ENCODE data around the gene ZSWIM2. TPM values are rescaled to one million over a fixed set of nuclear protein-coding genes. Genes with fewer than 3 reads are reported as not detected.

Gene ZSWIM2
- total RNA-seq, 1 donor = not detected

DNA sequence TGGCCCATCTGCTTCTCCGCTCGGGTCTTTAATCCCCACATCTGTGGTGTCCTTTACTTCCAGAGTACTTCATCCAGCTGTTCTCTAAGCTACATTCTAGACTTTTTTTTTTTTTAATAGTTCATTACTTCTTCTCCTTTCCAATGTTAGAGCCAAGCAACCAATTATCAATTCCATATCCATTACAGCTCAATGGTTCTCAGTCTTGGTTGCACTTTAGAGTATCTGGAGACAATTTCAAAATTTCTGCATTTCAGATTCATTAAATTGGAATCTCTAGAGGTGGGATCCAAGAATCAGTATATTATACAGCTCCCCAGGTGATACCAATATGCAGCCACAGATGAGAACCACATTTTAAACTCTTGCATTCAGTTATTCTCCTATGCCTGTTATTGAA is 43.9 kb upstream of the ZSWIM2 start:
- no peak for DNase-seq (ENCODE audit: insufficient read length, low spot score, missing footprints)
- no peak overlapping the region for H3K4me3 ChIP-seq (ENCODE audit: insufficient read depth, low read length)
- no peak overlapping the region for H3K4me2 ChIP-seq (ENCODE audit: insufficient read depth, low read length)
- no peaks in the 10 kb centered on the region for H3K79me2 ChIP-seq (ENCODE audit: insufficient read depth, low read length)
- H2AFZ ChIP-seq (ENCODE audit: low read length) = no peak overlapping the region
- TF ChIP-seq CTCF (IDR thresholded peaks at IDR 0.05; ENCODE audit: extremely low read depth, low read depth, low read length) = no peak
- H3K36me3 ChIP-seq (ENCODE audit: insufficient read depth, low read length) = no peaks in the 10 kb centered on the region
- no peaks in the 10 kb centered on the region for H4K20me1 ChIP-seq (ENCODE audit: insufficient read depth, low read length)
- no peak overlapping the region for H3K27ac ChIP-seq (ENCODE audit: low read depth, low read length)
- H3K4me1 ChIP-seq (ENCODE audit: insufficient read depth, low read length) = peaks cover 4% of the 10 kb centered on the region
- H3K27me3 ChIP-seq (ENCODE audit: insufficient read depth, low read length) = no peaks in the 10 kb centered on the region
- H3K9me3 ChIP-seq (ENCODE audit: low read depth, low read length) = no peaks in the 10 kb centered on the region

- H3K4me1 ChIP-seq (ENCODE audit: insufficient read depth, low read length) = peaks cover 4% of the 10 kb centered on the region
- no peaks in the 10 kb centered on the region for H4K20me1 ChIP-seq (ENCODE audit: insufficient read depth, low read length)
- no peaks in the 10 kb centered on the region for H3K36me3 ChIP-seq (ENCODE audit: insufficient read depth, low read length)
- H3K79me2 ChIP-seq (ENCODE audit: insufficient read depth, low read length) = no peaks in the 10 kb centered on the region
- no peak overlapping the region for H3K27ac ChIP-seq (ENCODE audit: low read depth, low read length)
- DNase-seq (ENCODE audit: insufficient read length, low spot score, missing footprints) = no peak
- no peaks in the 10 kb centered on the region for H3K27me3 ChIP-seq (ENCODE audit: insufficient read depth, low read length)
- TF ChIP-seq CTCF (IDR thresholded peaks at IDR 0.05; ENCODE audit: extremely low read depth, low read depth, low read length) = no peak
- H3K4me2 ChIP-seq (ENCODE audit: insufficient read depth, low read length) = no peak overlapping the region
- no peak overlapping the region for H3K4me3 ChIP-seq (ENCODE audit: insufficient read depth, low read length)
- H3K9me3 ChIP-seq (ENCODE audit: low read depth, low read length) = no peaks in the 10 kb centered on the region
- no peak overlapping the region for H2AFZ ChIP-seq (ENCODE audit: low read length)
These were observed 42.2 kb upstream of the ZSWIM2 start for GRCh38 chr2:186891185-186891621.

GRCh38 chr2:186889101-186889879 is 40.3 kb upstream of the ZSWIM2 start:
- Histone ChIP-seq H3K36me3 (ENCODE audit: insufficient read depth, low read length) (no peaks in the 10 kb centered on the region), H3K4me2 (ENCODE audit: insufficient read depth, low read length) (no peak overlapping the region), H3K27me3 (ENCODE audit: insufficient read depth, low read length) (no peaks in the 10 kb centered on the region), H4K20me1 (ENCODE audit: insufficient read depth, low read length) (no peaks in the 10 kb centered on the region), H3K9me3 (ENCODE audit: low read depth, low read length) (no peaks in the 10 kb centered on the region), H3K4me1 (ENCODE audit: insufficient read depth, low read length) (peaks cover 4% of the 10 kb centered on the region), H3K4me3 (ENCODE audit: insufficient read depth, low read length) (no peak overlapping the region), H3K27ac (ENCODE audit: low read depth, low read length) (no peak overlapping the region), H2AFZ (ENCODE audit: low read length) (no peak overlapping the region), H3K79me2 (ENCODE audit: insufficient read depth, low read length) (no peaks in the 10 kb centered on the region)
- DNase-seq (ENCODE audit: insufficient read length, low spot score, missing footprints) = no peak
- TF ChIP-seq CTCF (IDR thresholded peaks at IDR 0.05; ENCODE audit: extremely low read depth, low read depth, low read length) = no peak

Measured in osteoblast (primary cell).